Nephron progenitor cell (in vitro differentiated cells): ENCODE measurements around the gene TRIM17.

Source experiments
- DNase-seq: peaks from one replicate; pipeline ENCODE4 v3.0.0; 2021
- H3K27ac Mint-ChIP-seq: 2 replicates; pipeline ENCODE4 v1.8.0; 2021; ENCODE audit warnings: mild to moderate bottlenecking, moderate library complexity, mixed read lengths
- H3K27me3 Mint-ChIP-seq: 2 replicates; pipeline ENCODE4 v1.8.0; 2021; ENCODE audit warnings: mild to moderate bottlenecking, low read depth, mixed read lengths; ENCODE audit not compliant: poor library complexity
- H3K36me3 Mint-ChIP-seq: 2 replicates; pipeline ENCODE4 v1.8.0; 2021; ENCODE audit warnings: low read depth, mixed read lengths
- H3K4me1 Mint-ChIP-seq: 2 replicates; pipeline ENCODE4 v1.8.0; 2021; ENCODE audit warnings: mixed read lengths
- H3K4me3 Mint-ChIP-seq: 2 replicates; pipeline ENCODE4 v1.8.0; 2021; ENCODE audit warnings: mild to moderate bottlenecking, moderate library complexity, mixed read lengths
- H3K9me3 Mint-ChIP-seq: 2 replicates; pipeline ENCODE4 v1.8.0; 2021; ENCODE audit warnings: mild to moderate bottlenecking, moderate library complexity, mixed read lengths
- CTCF ChIP-seq: fragments of 200-600 bp; sonication (generic); IDR thresholded peaks from 2 replicates; pipeline ENCODE4 v1.5.0; 2021; ENCODE audit warnings: antibody characterized with exemption

The TRIM17 gene

GRCh38 chr1:228378873-228379460 is 37.7 kb downstream of the TRIM17 start:
- H3K4me3 Mint-ChIP-seq, result peak overlapping the region; percentile 91
- peaks cover 17% of the 10 kb centered on the region for H3K4me1 Mint-ChIP-seq
- H3K36me3 Mint-ChIP-seq, result peaks cover 5% of the 10 kb centered on the region
- TF ChIP-seq CTCF, result no peak
- no peaks in the 10 kb centered on the region for H3K9me3 Mint-ChIP-seq
- H3K27ac Mint-ChIP-seq, result no peak overlapping the region
- DNase-seq, result peak; percentile 64
- peaks cover 51% of the 10 kb centered on the region for H3K27me3 Mint-ChIP-seq

GRCh38 chr1:228378090-228378872 is 38.4 kb downstream of the TRIM17 start:
- peak; percentile 84 for DNase-seq
- H3K4me1 Mint-ChIP-seq, result peaks cover 17% of the 10 kb centered on the region
- H3K36me3 Mint-ChIP-seq, result peaks cover 5% of the 10 kb centered on the region
- H3K27me3 Mint-ChIP-seq, result peaks cover 47% of the 10 kb centered on the region
- no peaks in the 10 kb centered on the region for H3K9me3 Mint-ChIP-seq
- H3K27ac Mint-ChIP-seq, result no peak overlapping the region
- peak overlapping the region; percentile 91 for H3K4me3 Mint-ChIP-seq
- TF ChIP-seq CTCF, result peak; percentile 72

- H3K4me1 Mint-ChIP-seq, result peaks cover 17% of the 10 kb centered on the region
- no peak for DNase-seq
- H3K36me3 Mint-ChIP-seq, result peaks cover 5% of the 10 kb centered on the region
- no peaks in the 10 kb centered on the region for H3K9me3 Mint-ChIP-seq
- TF ChIP-seq CTCF, result no peak
- H3K27me3 Mint-ChIP-seq, result peaks cover 41% of the 10 kb centered on the region
- no peak overlapping the region for H3K27ac Mint-ChIP-seq
- peak overlapping the region; percentile 32 for H3K4me3 Mint-ChIP-seq
Measured at GRCh38 chr1:228377664-228378089, 39.0 kb downstream of the TRIM17 start.

GRCh38 chr1:228376651-228377631 is 39.7 kb downstream of the TRIM17 start:
- Mint-ChIP-seq H3K27me3 (peaks cover 34% of the 10 kb centered on the region), H3K4me1 (peaks cover 17% of the 10 kb centered on the region), H3K36me3 (peaks cover 5% of the 10 kb centered on the region), H3K27ac (no peak overlapping the region), H3K4me3 (peak overlapping the region; percentile 32), H3K9me3 (no peaks in the 10 kb centered on the region)
- no peak for DNase-seq
- no peak for TF ChIP-seq CTCF

- Mint-ChIP-seq H3K36me3 (peaks cover 5% of the 10 kb centered on the region), H3K27ac (no peak overlapping the region), H3K4me1 (peaks cover 17% of the 10 kb centered on the region), H3K27me3 (peaks cover 28% of the 10 kb centered on the region), H3K4me3 (no peak overlapping the region), H3K9me3 (no peaks in the 10 kb centered on the region)
- TF ChIP-seq CTCF, result no peak
- DNase-seq, result no peak
Measured at GRCh38 chr1:228376262-228376628, 40.4 kb downstream of the TRIM17 start.
